Measurements from ENCODE around the gene PLD6.

DNA sequence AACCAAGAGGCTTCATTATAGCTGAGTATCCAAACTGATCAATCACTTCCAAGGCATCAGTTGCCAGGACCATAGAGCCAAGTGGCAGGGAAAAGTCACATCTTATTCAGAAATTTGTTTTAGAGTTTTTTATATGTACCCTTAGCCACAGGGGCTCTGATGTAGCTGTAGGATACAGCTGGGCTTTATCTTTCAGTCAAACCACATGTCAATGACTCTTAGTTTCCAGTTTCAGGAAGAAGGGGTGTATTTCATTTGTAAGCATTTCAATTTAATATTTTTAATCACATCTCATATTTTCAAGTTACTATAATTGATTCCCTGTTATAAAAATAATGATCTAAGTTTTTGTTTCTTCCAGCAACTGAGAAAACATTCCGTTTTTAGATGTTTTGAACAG lies 33.7 kb upstream of the PLD6 start:
- TF ChIP-seq, protein P1, sequence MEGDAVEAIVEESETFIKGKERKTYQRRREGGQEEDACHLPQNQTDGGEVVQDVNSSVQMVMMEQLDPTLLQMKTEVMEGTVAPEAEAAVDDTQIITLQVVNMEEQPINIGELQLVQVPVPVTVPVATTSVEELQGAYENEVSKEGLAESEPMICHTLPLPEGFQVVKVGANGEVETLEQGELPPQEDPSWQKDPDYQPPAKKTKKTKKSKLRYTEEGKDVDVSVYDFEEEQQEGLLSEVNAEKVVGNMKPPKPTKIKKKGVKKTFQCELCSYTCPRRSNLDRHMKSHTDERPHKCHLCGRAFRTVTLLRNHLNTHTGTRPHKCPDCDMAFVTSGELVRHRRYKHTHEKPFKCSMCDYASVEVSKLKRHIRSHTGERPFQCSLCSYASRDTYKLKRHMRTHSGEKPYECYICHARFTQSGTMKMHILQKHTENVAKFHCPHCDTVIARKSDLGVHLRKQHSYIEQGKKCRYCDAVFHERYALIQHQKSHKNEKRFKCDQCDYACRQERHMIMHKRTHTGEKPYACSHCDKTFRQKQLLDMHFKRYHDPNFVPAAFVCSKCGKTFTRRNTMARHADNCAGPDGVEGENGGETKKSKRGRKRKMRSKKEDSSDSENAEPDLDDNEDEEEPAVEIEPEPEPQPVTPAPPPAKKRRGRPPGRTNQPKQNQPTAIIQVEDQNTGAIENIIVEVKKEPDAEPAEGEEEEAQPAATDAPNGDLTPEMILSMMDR (IDR thresholded peaks at IDR 0.05), result no peak
- TF ChIP-seq POLR2A (IDR thresholded peaks at IDR 0.05), result no peak

Measured in testis (tissue), 2 donors.